H9 (cell line): ENCODE measurements around the gene CEBPG. TPM values are rescaled to one million over a fixed set of nuclear protein-coding genes. Genes with fewer than 3 reads are reported as not detected.

Source experiments
- DNase-seq: peaks from one replicate; pipeline ENCODE4 v3.0.0-alpha.2; 2017
- H2AFZ ChIP-seq: one replicate; pipeline ENCODE4 v1.6.1; 2013; ENCODE audit warnings: mild to moderate bottlenecking, low read length, control low read depth, moderate library complexity
- H2AK5ac ChIP-seq: 2 replicates; pipeline ENCODE4 v1.6.1; 2013; ENCODE audit warnings: low read length, control low read depth, mixed read lengths; ENCODE audit not compliant: insufficient read length
- H2BK120ac ChIP-seq: one replicate; pipeline ENCODE4 v1.6.1; 2013; ENCODE audit warnings: low read depth, mild to moderate bottlenecking, low read length, control low read depth, inconsistent platforms; ENCODE audit not compliant: poor library complexity, severe bottlenecking
- H2BK12ac ChIP-seq: 2 replicates; pipeline ENCODE4 v1.6.1; 2013; ENCODE audit warnings: low read length, control low read depth, mixed read lengths, low read depth; ENCODE audit not compliant: insufficient read length
- H2BK15ac ChIP-seq: 2 replicates; pipeline ENCODE4 v1.6.1; 2013; ENCODE audit warnings: low read depth, low read length, control low read depth
- H2BK20ac ChIP-seq: one replicate; pipeline ENCODE4 v1.6.1; 2013; ENCODE audit warnings: low read depth, mild to moderate bottlenecking, low read length, control low read depth, inconsistent platforms; ENCODE audit not compliant: poor library complexity, severe bottlenecking
- H2BK5ac ChIP-seq: 2 replicates; pipeline ENCODE4 v1.6.1; 2013; ENCODE audit warnings: low read length, control low read depth, mixed read lengths; ENCODE audit not compliant: insufficient read length
- H3K14ac ChIP-seq: 2 replicates; pipeline ENCODE4 v1.6.1; 2013; ENCODE audit warnings: low read length, control low read depth; ENCODE audit not compliant: insufficient read depth
- H3K18ac ChIP-seq: 2 replicates; pipeline ENCODE4 v1.6.1; 2013; ENCODE audit warnings: low read depth, mild to moderate bottlenecking, mixed read lengths, low read length, control low read depth; ENCODE audit not compliant: insufficient read length
- H3K23ac ChIP-seq: 2 replicates; pipeline ENCODE4 v1.6.1; 2013; ENCODE audit warnings: low read length, control low read depth, mixed read lengths, low read depth; ENCODE audit not compliant: insufficient read length
- H3K23me2 ChIP-seq: 2 replicates; pipeline ENCODE4 v1.6.1; 2013; ENCODE audit warnings: low read depth, mild to moderate bottlenecking, mixed read lengths, low read length, control low read depth; ENCODE audit not compliant: insufficient read length, poor library complexity, severe bottlenecking
- H3K27ac ChIP-seq: 2 replicates; pipeline ENCODE4 v1.5.1; 2013; ENCODE audit warnings: low read length, control low read depth, mixed read lengths, low read depth; ENCODE audit not compliant: insufficient read length
- H3K27me3 ChIP-seq: 2 replicates; pipeline ENCODE4 v1.6.1; 2013; ENCODE audit warnings: low read length, control low read depth, inconsistent platforms; ENCODE audit not compliant: insufficient read depth
- H3K4ac ChIP-seq: 2 replicates; pipeline ENCODE4 v1.6.1; 2013; ENCODE audit warnings: low read depth, mild to moderate bottlenecking, control low read depth, inconsistent platforms, low read length, moderate library complexity
- H3K4me1 ChIP-seq: 2 replicates; pipeline ENCODE4 v1.6.1; 2013; ENCODE audit warnings: low read length, control low read depth, inconsistent platforms; ENCODE audit not compliant: insufficient read depth
- H3K4me2 ChIP-seq: 2 replicates; pipeline ENCODE4 v1.6.1; 2013; ENCODE audit warnings: low read length, control low read depth, mixed read lengths; ENCODE audit not compliant: insufficient read length, insufficient read depth
- H3K56ac ChIP-seq: 2 replicates; pipeline ENCODE4 v1.6.1; 2013; ENCODE audit warnings: low read depth, mild to moderate bottlenecking, mixed read lengths, low read length, control low read depth; ENCODE audit not compliant: insufficient read length
- H3K79me1 ChIP-seq: 2 replicates; pipeline ENCODE4 v1.6.1; 2013; ENCODE audit warnings: low read depth, mild to moderate bottlenecking, moderate library complexity, low read length, control low read depth, inconsistent platforms; ENCODE audit not compliant: insufficient read depth, poor library complexity, severe bottlenecking
- H3K79me2 ChIP-seq: 2 replicates; pipeline ENCODE4 v1.6.1; 2013; ENCODE audit warnings: low read length, control low read depth, inconsistent platforms; ENCODE audit not compliant: insufficient read depth
- H3K9ac ChIP-seq: 2 replicates; pipeline ENCODE4 v1.6.1; 2013; ENCODE audit warnings: low read length, control low read depth, mixed read lengths; ENCODE audit not compliant: insufficient read length; ENCODE audit errors: extremely low read depth
- H3K9me3 ChIP-seq: one replicate; pipeline ENCODE4 v1.6.1; 2013; ENCODE audit warnings: low read depth, low read length, inconsistent platforms; ENCODE audit not compliant: control insufficient read depth
- H3T11ph ChIP-seq: one replicate; pipeline ENCODE4 v1.6.1; 2013; ENCODE audit warnings: mild to moderate bottlenecking, low read length, control low read depth, inconsistent platforms
- H4K20me1 ChIP-seq: one replicate; pipeline ENCODE4 v1.6.1; 2013; ENCODE audit not compliant: control insufficient read depth, insufficient read length, insufficient read depth
- H4K5ac ChIP-seq: 2 replicates; pipeline ENCODE4 v1.6.1; 2013; ENCODE audit warnings: low read depth, mild to moderate bottlenecking, mixed read lengths, low read length, control low read depth; ENCODE audit not compliant: insufficient read length
- H4K8ac ChIP-seq: replicated peaks from 2 replicates; pipeline ENCODE4 v1.6.1; 2013; ENCODE audit warnings: low read length, control low read depth, mixed read lengths, low read depth; ENCODE audit not compliant: insufficient read length
- H4K91ac ChIP-seq: 2 replicates; pipeline ENCODE4 v1.6.1; 2013; ENCODE audit warnings: low read depth, mild to moderate bottlenecking, moderate library complexity, mixed read lengths, low read length, control low read depth; ENCODE audit not compliant: insufficient read length
- H3K27ac Mint-ChIP-seq, 3 experiments: 2 replicates in 2 of 3; 3 replicates in 1 of 3; pipeline ENCODE4 v1.8.0; 2020 to 2021; ENCODE audit warnings: mixed read lengths in 3 of 3, mild to moderate bottlenecking in 1 of 3, moderate library complexity in 1 of 3
- H3K27me3 Mint-ChIP-seq: 2 replicates; pipeline ENCODE4 v1.8.0; 2021; ENCODE audit warnings: low read depth, mild to moderate bottlenecking, moderate library complexity, mixed read lengths
- H3K36me3 Mint-ChIP-seq, 3 experiments: 2 replicates in 2 of 3; 3 replicates in 1 of 3; pipeline ENCODE4 v1.8.0; 2020 to 2021; ENCODE audit warnings: low read depth in 3 of 3, mixed read lengths in 3 of 3; ENCODE audit not compliant: insufficient read depth in 1 of 3
- H3K4me1 Mint-ChIP-seq, 2 experiments: 2 replicates each; pipeline ENCODE4 v1.8.0; 2020; ENCODE audit warnings: mixed read lengths in 2 of 2
- H3K4me3 Mint-ChIP-seq, 2 experiments: 2 replicates in 1 of 2; 3 replicates in 1 of 2; pipeline ENCODE4 v1.8.0; 2020 to 2021; ENCODE audit warnings: mild to moderate bottlenecking in 2 of 2, mixed read lengths in 2 of 2, moderate library complexity in 1 of 2
- H3K9me3 Mint-ChIP-seq, 2 experiments: 2 replicates in 1 of 2; 3 replicates in 1 of 2; pipeline ENCODE4 v1.8.0; 2020; ENCODE audit warnings: mild to moderate bottlenecking in 2 of 2, mixed read lengths in 2 of 2, moderate library complexity in 1 of 2
- WGBS: extraction: QIAGEN DNeasy Blood & Tissue Kit; methylation state at CpG from one replicate; pipeline ENCODE4 v1.1.7; 2013; ENCODE audit warnings: missing lambda C conversion rate, low lambda C conversion rate, mixed read lengths; ENCODE audit not compliant: insufficient read length; ENCODE audit errors: extremely low coverage; 5-methylcytosine and 5-hydroxymethylcytosine counted together
- total RNA-seq: library from RNA; stranded (reverse); gene quantifications from 2 replicates; pipeline ENCODE4 v1.2.1, GENCODE V29; 2021
- TF ChIP-seq, protein P1 (sequence below): fragments of 200-600 bp; sonication (generic); conservative IDR thresholded peaks from 3 replicates; pipeline ENCODE4 v1.8.0; 2021; ENCODE audit warnings: antibody characterized with exemption, mild to moderate bottlenecking

The CEBPG gene
- total RNA-seq, 1 experiment from 2014 or later = 33.7 TPM

DNA sequence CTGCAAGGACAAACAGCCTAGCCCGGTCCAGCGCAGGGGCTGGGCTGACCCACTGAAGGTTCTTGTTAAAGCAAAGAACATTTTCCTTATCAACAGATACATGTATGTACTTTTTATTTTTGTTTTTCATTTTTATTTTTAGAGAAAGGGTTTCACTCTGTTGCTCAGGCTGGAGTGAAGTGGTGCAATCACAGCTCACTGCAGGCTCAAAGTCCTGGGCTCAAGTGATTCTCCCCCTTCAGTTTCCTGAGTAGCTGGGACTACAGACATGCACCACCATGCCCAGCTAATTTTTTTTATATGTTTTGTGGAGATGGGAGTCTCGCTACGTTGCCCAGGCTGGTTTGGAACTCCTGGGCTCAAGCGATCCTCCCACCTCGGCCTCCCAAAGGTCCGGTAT lies 47.9 kb downstream of the CEBPG start:
- Histone ChIP-seq H3K4ac (no peak overlapping the region), H3K27me3 (no peaks in the 10 kb centered on the region), H3K4me2 (no peak overlapping the region), H3K27ac (no peak overlapping the region), H2BK15ac (no peak overlapping the region), H2BK12ac (no peak overlapping the region), H3T11ph (no peak overlapping the region), H3K56ac (no peak overlapping the region), H2AK5ac (no peak overlapping the region), H3K23me2 (no peaks in the 10 kb centered on the region), H4K91ac (no peak overlapping the region), H3K9me3 (no peaks in the 10 kb centered on the region), H4K5ac (no peak overlapping the region), H4K8ac (no peak overlapping the region), H2BK20ac (no peak overlapping the region), H2AFZ (no peak overlapping the region), H2BK5ac (no peak overlapping the region), H3K18ac (no peak overlapping the region), H3K79me2 (no peaks in the 10 kb centered on the region), H3K79me1 (no peaks in the 10 kb centered on the region), H3K23ac (no peak overlapping the region), H3K4me1 (no peaks in the 10 kb centered on the region), H3K9ac (no peak overlapping the region), H3K14ac (no peak overlapping the region), H2BK120ac (no peak overlapping the region), H4K20me1 (no peaks in the 10 kb centered on the region)
- DNase-seq = no peak
- TF ChIP-seq, protein P1, sequence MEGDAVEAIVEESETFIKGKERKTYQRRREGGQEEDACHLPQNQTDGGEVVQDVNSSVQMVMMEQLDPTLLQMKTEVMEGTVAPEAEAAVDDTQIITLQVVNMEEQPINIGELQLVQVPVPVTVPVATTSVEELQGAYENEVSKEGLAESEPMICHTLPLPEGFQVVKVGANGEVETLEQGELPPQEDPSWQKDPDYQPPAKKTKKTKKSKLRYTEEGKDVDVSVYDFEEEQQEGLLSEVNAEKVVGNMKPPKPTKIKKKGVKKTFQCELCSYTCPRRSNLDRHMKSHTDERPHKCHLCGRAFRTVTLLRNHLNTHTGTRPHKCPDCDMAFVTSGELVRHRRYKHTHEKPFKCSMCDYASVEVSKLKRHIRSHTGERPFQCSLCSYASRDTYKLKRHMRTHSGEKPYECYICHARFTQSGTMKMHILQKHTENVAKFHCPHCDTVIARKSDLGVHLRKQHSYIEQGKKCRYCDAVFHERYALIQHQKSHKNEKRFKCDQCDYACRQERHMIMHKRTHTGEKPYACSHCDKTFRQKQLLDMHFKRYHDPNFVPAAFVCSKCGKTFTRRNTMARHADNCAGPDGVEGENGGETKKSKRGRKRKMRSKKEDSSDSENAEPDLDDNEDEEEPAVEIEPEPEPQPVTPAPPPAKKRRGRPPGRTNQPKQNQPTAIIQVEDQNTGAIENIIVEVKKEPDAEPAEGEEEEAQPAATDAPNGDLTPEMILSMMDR = no peak
- no peak overlapping the region for H3K4me3 Mint-ChIP-seq
- H3K9me3 Mint-ChIP-seq = no peaks in the 10 kb centered on the region
- WGBS = no CpG with 5 or more reads among the region's 7 CpGs
- H3K36me3 Mint-ChIP-seq = peaks cover 0 to 3% (median 0%) of the 10 kb centered on the region in 3 experiments; a peak in 1 of 7 replicates
- H3K27ac Mint-ChIP-seq = no peak overlapping the region
- peaks cover 3 to 14% of the 10 kb centered on the region in 2 experiments for H3K4me1 Mint-ChIP-seq
- no peaks in the 10 kb centered on the region for H3K27me3 Mint-ChIP-seq
